Anterior cingulate cortex (tissue), 58 donors: Measurements from ENCODE around the gene CENPC.

Source experiments
- DNase-seq, 58 donors: peaks; one replicate each; lab custom pipeline; 2025; lab: John Stamatoyannopoulos, UW

CENPC gene

GRCh38 chr4:67436742-67437141 lies 108.6 kb downstream of the CENPC start:
- no peak for DNase-seq

GRCh38 chr4:67430989-67431388 lies 114.3 kb downstream of the CENPC start:
- DNase-seq = no peak

- DNase-seq = no peak
Observed at GRCh38 chr4:67428819-67429218, 116.5 kb downstream of the CENPC start.
